GM12891 (cell line): ENCODE measurements around the gene TCEAL1.
"Not testable (repeated sequence)": the region's sequence is repeated elsewhere in the genome, so short reads cannot be mapped to it uniquely, and the experiment has no call there.

Experiments used
- DNase-seq: peaks from one replicate; pipeline ENCODE4 v3.0.0; 2011; ENCODE audit warnings: low spot score; ENCODE audit not compliant: insufficient read length
- FAIRE-seq: peaks from 2 replicates; lab custom pipeline; 2011; peaks lifted over from hg19 to GRCh38; lab: Jason Lieb, UNC
- PAX5 ChIP-seq: IDR thresholded peaks from 2 replicates; pipeline ENCODE4 v1.6.1; 2011; ENCODE audit warnings: low read length, moderate library complexity, mild to moderate bottlenecking; ENCODE audit not compliant: insufficient read depth, severe bottlenecking
- POLR2A ChIP-seq: IDR thresholded peaks from 2 replicates; pipeline ENCODE4 v1.6.1; 2011; ENCODE audit warnings: low read depth, low read length, control low read depth
- POLR2AphosphoS5 ChIP-seq: IDR thresholded peaks from 2 replicates; pipeline ENCODE4 v1.6.1; 2011; ENCODE audit warnings: low read depth, low read length, control low read depth
- POU2F2 ChIP-seq: IDR thresholded peaks from 2 replicates; pipeline ENCODE4 v1.6.1; 2011; ENCODE audit warnings: low read depth, mild to moderate bottlenecking, control low read depth, low read length, moderate library complexity
- SPI1 ChIP-seq: IDR thresholded peaks from 2 replicates; pipeline ENCODE4 v1.6.1; 2011; ENCODE audit warnings: low read depth, low read length, control low read depth
- TAF1 ChIP-seq: IDR thresholded peaks from 2 replicates; pipeline ENCODE4 v1.6.1; 2011; ENCODE audit warnings: low read depth, low read length, control low read depth

The TCEAL1 gene

GRCh38 chrX:103656617-103657016 lies 27.8 kb downstream of the TCEAL1 start:
- FAIRE-seq (no peak), DNase-seq (no peak)
- TF ChIP-seq TAF1 = no peak
- TF ChIP-seq PAX5 = no peak
- no peak for TF ChIP-seq SPI1
- no peak for TF ChIP-seq POLR2A
- no peak for TF ChIP-seq POLR2AphosphoS5
- no peak for TF ChIP-seq POU2F2

- DNase-seq, FAIRE-seq: not testable (repeated sequence)
Observed at GRCh38 chrX:103657066-103657465, 28.3 kb downstream of the TCEAL1 start.

- TF ChIP-seq POLR2AphosphoS5 (no peak), POU2F2 (no peak), PAX5 (no peak)
- FAIRE-seq (no peak), DNase-seq (no peak)
Observed at GRCh38 chrX:103658681-103659433, 30.1 kb downstream of the TCEAL1 start.

GRCh38 chrX:103659460-103659859 lies 30.7 kb downstream of the TCEAL1 start:
- not testable (repeated sequence) for DNase-seq, FAIRE-seq

GRCh38 chrX:103663981-103664762 lies 35.4 kb downstream of the TCEAL1 start:
- FAIRE-seq (no peak), DNase-seq (no peak)
- TF ChIP-seq POLR2AphosphoS5 = no peak
- no peak for TF ChIP-seq PAX5
- no peak for TF ChIP-seq POU2F2
- TF ChIP-seq SPI1 = no peak
- no peak for TF ChIP-seq POLR2A
- TF ChIP-seq TAF1 = no peak

GRCh38 chrX:103666202-103667107 lies 37.7 kb downstream of the TCEAL1 start:
- DNase-seq (no peak), FAIRE-seq (no peak)

GRCh38 chrX:103669745-103670144 lies 41.0 kb downstream of the TCEAL1 start:
- FAIRE-seq = no peak

More at GRCh38 chrX:103666202-103667107, 37.7 kb downstream of the TCEAL1 start:
- TF ChIP-seq PAX5 (no peak), POLR2A (no peak), SPI1 (no peak), POU2F2 (no peak), POLR2AphosphoS5 (no peak), TAF1 (no peak)

GRCh38 chrX:103674531-103675454 lies 46.0 kb downstream of the TCEAL1 start:
- peak; percentile 65 for TF ChIP-seq POLR2A
- TF ChIP-seq PAX5 = no peak
- TF ChIP-seq POLR2AphosphoS5 = 0 out of 2 replicates have a peak, but pooled peaks have one; percentile 34
- DNase-seq (no peak), FAIRE-seq (no peak)

More at GRCh38 chrX:103669745-103670144, 41.0 kb downstream of the TCEAL1 start:
- TF ChIP-seq SPI1 (no peak), PAX5 (no peak), POLR2AphosphoS5 (no peak), POLR2A (no peak), POU2F2 (no peak), TAF1 (no peak)
- DNase-seq = no peak
